GM19324 (cell line): ENCODE measurements around the gene CUEDC2.
"Not testable (repeated sequence)": the region's sequence is repeated elsewhere in the genome, so short reads cannot be mapped to it uniquely, and the experiment has no call there.

Experiments used
- ATAC-seq: cut with Tn5 transposase; IDR thresholded peaks from one replicate; pipeline ENCODE4 v1.9.1; 2021; ENCODE audit warnings: mild to moderate bottlenecking, moderate library complexity; ENCODE audit not compliant: unreplicated experiment, low FRiP score

The CUEDC2 gene

DNA sequence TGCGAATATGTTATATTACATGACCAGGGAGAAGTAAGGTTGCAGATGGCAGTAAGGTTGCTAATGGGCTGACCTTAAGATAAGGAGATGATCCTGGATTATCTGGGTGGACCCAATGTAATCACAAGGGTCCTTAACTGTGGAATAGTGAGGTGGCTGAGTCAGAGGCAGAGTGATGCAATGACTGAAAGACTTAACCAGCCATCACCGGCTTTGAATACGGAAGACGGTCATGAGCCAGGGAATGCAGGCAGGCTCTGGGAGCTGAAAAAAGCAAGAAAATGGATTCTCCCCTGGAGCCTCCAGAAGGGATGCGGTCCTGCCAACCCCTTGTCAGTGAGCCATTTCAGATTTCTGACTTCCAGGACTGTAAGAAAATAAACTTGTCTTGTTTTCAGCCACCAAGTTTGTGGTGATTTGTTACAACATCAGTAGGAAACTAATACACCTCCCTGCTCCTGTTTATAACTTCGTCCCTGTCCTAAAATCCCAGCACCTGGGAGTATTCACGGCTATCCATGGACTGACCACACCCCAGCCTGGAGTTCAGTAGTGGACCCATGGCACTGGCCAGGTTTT lies 23.6 kb upstream of the CUEDC2 start:
- ATAC-seq, result no peak

DNA sequence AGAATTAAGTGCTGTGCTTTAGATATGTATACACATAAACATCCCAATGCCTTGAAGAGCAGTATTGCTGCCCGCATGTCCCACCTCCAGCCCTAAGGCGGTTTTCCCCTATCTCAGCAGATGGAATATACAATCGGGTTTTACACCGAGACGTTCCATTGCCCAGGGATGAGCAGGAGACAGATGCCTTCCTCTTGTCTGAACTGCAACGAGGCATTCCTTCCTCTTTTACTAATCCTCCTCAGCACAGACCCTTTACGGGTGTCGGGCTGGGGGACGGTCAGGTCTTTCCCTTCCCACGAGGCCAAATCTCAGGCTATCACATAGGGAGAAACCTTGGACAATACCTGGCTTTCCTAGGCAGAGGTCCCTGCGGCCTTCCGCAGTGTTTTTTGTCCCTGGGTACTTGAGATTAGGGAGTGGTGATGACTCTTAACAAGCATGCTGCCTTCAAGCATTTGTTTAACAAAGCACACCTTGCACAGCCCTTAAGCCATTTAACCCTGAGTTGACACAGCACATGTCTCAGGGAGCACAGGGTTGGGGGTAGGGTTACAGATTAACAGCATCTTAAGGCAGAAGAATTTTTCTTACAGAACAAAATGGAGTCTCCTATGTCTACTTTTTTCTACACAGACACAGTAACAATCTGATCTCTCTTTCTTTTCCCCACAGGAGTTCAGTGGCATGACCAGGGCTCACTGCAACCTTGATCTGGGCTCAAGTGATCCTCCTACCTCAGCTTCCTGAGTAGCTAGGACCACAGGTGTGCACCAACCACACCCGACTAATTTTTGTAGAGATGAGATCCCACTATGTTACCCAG lies 22.5 kb upstream of the CUEDC2 start:
- not testable (repeated sequence) for ATAC-seq

DNA sequence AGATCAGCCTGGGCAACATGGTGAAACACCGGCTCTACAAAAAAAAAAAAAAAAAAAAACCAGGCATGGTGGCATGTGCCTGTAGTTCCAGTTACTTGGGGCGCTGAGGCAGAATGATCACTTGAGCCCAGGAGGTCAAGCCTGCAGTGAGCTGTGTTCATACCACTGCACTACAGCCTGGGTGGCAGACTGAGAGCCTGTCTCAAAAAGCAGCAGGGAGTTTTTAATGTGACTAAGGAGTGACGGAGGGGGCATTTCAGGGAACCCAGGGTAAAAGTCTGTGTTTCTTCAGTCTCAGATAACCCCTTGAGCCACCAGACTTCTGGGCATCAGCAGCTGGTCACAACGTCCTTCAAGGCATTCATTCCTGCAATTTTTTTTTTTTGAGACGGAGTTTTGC lies 21.1 kb upstream of the CUEDC2 start:
- ATAC-seq, result no peak

DNA sequence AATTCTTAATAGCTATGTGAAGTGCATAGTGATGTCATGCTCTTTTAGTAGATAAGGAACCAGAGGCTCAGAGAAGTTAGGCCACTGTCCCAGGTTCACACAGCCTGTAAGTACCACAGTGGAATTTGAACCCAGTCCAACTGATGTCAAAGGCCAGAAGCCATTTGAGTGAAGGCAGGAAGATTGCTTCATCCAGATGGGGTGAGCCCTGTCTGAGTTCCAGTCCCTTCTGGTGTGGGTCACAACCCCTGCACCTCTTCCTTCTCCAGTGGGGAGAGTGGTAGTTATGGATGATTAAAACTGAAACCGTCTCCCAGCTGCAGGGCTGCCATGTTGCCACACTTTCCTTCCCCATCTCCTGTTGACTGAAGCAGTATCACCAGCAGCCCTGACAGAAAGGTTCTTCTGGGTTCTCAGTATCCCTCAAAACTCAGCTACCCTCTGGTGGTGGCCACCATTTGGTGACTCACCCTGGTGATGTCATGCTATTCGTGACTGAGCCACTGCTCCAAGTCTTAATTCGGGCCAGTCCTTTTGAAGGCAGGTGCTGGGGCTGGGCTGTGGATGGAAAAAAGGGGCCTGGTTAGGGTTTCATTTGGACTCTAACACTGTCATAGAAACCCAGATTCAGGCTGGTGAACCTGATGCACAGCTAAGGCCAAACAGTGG lies 20.4 kb upstream of the CUEDC2 start:
- no peak for ATAC-seq

DNA sequence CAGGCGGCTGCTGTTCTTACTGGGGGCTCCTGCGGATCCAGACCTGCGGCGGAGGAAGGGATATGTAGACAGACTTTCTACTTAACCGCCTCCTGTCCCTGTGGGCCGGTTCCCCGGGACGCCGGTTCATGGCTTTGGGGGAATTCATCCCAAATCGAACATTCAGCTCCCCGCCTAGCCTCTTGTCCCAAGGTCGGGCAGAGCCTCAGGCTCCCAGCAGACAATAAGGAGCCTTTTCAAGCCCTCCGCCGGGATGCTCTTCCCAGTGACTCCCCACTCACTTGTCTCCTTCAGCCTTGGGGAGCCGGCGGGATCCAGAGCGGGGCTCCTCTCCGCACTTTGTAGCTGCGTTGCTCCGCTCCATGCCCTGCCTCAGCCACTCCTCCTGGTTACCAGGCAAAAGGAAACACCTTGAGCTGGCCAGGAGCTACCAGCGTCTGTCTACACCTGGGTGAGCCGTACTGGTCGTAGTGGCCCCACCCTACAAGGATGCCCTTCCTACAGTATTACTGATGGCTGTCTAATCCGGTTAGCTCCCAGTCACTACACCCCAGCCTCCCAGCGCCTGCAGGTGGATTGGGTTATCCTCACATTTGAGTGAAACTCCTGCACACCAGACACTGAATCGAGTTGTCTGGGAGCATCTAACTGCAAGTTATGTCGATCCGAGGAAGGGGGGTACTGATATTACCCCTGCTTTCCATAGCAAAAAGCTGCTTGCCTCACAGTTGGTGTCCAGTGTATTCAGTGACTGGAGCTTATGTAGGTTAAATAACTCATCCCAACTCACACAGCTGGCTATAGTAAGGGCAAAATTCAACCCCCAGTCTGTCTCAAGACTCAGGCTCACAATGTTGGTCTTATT lies 19.0 kb upstream of the CUEDC2 start, which contains the start of gene C10orf95:
TSS of gene C10orf95 (minus strand) at position 439 of the 865 bp plus-strand sequence. CDS start 450 bp downstream, outside the sequence.
- no peak for ATAC-seq

DNA sequence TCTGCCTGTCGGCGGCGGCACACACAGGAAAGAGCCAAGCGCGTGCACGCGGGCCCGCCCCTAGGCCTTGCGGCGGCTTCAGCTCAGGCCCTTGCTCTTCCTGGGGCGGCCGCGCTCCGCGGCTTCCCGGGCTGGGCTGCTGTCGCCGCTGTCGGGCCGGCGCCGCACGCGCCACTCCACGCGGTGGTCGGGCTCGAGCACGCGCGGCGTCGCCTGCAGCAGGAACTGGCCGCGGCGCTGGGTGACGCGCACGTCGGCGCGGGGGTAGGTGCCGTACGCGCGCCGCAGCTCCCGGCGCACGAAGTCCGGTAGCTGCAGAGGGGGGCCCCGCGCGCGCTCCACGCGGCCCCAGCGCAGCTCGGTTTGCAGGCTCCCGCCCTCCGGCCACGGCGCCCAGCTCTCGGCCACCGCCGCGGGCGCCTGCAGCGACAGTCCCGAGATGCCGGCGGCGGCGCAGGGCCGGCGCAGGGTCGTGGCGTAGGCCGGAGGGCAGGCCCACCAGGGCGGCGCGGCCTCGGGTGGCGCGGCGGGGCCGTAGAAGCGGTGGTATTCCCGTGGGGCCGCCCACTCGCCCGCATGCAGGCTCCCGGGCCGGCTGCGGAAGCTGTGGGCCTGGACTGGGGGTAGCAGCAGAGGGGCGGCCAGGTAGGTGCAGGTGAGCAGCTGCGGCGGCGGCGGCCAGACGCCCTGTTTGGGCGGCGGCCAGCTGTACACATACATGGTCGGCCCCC lies 18.2 kb upstream of the CUEDC2 start:
- peak; percentile 87 for ATAC-seq

DNA sequence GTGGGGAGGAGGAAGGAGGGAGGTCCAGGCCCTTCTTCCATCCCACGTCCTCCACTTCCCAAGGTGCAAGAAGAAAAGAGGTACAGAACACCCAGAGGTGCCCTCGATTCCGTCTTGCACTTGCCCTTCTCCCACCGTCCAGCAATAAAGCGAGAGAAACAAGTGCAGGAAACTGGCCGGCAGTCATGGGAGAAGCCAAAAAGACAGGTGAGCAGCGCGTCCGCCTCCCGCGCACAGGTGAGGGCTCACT lies 17.7 kb upstream of the CUEDC2 start:
- no peak for ATAC-seq

DNA sequence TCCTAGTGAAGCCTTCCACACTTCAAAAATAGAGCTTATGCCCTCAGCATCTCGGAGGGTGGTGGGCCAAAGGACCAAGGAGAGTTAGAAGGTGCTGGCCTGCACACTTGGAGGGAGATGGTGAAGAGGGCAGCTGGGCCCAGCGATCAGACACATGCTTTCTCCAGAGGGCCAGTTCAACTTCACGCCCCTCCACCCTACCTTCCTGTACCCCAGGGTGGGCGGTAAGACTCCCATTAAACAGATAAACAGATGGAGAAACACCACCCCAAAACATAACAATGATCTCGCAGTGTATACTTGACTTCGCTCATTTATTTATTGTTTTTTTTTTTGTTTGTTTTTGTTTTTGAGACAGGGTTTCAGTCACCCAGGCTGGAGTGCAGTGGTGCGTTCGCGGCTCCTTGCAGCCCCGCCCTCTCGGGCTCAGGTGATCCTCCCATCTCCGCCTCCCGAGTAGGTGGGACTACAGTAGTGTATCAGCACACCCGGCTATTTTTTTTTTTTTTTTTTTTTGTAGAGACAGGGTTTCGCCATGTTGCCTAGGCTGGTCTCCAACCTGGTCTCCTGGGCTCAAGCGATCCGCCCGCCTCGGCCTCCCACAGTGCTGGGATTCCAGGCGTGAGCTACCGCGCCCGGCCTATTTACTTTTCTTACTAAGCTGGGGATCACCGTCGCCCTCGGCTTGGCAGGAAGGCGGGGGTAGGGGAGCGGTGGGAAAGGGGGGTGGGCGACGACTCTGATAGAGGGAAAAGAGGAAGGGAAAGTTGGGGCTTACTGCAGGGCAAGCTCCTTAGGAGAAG lies 17.1 kb upstream of the CUEDC2 start:
- peak; percentile 28 for ATAC-seq

DNA sequence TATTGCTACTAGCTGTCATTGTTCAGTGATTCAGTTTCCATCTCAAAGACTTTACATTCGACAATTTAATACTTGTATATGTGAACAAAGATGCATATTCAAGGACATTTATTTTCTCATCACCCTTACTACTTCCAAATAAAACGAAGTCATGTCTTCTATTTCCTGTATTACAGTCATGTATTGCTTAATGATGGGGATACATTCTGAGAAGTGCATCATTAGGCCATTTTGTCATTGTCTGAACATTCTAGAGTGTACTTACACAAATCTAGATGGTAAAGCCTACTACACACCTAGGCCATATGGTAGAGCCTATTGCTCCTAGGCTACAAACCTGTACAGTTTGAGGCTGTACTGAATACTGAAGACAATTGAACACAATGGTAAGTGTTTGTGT lies 12.5 kb upstream of the CUEDC2 start:
- ATAC-seq, result no peak

DNA sequence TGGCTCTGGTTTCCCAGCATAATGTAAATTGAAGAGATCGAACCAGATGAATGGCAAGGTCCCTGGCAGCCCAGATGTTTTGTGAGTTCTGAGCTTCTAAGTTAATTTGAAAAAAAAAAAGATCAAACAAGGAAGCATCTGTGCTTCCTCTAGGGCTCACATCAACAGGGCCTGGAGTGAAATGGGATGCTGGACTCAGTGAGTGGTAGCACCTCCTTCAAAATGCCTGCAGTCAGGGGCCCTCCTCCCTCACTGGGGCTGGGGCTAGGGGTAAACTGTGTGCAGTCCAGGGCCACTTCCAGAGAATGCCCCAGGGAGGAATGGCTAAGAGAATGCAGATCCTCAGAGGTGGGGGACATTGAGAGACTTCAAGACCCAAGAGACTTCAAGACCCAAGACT lies 6.0 kb upstream of the CUEDC2 start:
- ATAC-seq, result no peak

DNA sequence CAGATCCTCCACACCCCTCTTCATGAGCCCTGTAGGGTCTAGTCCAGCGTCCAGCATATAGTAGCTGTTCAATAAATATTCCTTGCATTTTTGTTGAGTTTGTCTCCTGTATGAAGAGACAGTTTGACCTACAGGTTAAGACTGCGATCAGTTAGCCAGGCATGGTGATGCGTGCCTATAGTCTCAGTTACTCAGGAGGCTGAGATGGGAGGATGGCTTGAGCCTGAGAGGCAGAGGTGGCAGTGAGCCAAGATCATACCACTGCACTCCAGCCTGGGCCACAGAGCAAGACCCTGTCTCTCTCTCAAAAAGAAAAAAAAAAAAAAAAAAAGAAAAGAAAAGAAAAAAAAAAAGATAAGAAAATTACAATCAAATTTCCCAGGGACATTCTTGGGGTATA lies 5.1 kb upstream of the CUEDC2 start:
- ATAC-seq, result no peak

DNA sequence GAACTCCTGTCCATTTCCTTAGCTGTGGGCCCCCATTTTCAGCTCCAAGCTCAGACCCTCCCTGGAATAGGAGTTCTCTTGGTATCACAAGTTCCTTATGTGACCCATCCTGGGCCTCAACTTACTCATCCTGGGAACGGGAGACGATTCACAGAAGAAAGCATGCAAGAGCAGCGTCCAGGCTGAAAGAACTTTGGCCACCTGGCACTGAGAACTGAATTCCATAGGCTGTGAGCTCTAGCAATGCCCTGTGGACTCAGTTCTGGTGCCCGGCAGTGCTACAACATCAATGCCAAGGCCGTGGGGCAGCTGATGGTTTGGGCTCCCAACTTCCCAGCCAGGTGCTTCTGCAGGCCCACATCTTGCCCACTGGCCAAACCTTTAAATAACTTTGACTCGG lies 3.9 kb upstream of the CUEDC2 start:
- no peak for ATAC-seq

DNA sequence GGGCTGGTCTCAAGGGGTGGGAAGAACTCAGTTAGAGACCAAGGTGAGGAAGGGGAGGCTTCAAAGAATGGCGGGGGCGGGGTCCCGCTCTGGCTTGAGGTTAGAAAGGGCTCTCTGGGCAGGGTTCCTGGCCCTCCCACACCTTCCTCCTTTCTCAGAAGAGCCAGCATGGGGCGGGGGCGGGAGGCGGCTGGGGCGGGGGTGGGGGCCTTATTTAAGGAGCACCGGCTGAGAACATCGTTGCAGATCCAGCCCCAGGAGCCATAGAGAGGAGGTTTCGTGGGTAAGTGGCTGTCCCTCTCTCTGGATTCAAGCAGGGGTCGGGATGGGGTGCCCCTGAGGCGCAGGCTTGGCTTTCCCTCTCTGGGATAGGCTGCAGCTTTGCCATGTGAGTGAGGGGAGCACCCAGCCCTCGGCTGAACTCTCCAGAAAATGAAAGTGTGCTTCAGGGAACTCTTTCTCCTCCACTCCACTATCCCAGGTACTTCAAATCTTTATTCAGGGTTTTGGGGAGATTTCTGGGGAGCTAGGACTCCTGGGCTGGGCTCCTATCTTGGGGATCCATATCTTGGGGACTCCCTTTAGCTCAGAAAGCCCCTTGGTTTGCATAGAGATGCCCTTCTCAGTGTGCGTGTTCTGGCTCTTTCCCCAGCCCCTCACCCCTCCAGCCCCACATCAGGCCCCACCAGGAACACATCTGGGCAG lies 3.3 kb upstream of the CUEDC2 start:
- no peak for ATAC-seq

DNA sequence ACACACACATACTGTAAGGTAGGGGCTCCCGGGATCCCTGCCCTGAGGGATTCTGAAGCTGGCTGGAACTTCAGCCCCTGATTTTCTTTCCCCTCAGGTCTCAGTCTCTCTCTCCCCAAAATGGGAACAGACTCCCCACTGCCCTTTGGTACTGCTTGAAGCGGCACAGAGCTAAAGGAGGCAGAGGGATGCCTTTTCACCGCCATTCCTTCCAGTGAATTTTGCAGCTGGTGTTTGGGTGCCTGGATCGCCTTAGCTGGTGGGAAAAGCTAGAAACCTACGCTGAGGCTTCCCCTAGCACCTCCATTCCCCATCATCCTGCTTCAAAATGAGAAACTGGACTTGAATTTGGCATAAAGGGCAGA lies 2.7 kb upstream of the CUEDC2 start:
- ATAC-seq, result no peak

DNA sequence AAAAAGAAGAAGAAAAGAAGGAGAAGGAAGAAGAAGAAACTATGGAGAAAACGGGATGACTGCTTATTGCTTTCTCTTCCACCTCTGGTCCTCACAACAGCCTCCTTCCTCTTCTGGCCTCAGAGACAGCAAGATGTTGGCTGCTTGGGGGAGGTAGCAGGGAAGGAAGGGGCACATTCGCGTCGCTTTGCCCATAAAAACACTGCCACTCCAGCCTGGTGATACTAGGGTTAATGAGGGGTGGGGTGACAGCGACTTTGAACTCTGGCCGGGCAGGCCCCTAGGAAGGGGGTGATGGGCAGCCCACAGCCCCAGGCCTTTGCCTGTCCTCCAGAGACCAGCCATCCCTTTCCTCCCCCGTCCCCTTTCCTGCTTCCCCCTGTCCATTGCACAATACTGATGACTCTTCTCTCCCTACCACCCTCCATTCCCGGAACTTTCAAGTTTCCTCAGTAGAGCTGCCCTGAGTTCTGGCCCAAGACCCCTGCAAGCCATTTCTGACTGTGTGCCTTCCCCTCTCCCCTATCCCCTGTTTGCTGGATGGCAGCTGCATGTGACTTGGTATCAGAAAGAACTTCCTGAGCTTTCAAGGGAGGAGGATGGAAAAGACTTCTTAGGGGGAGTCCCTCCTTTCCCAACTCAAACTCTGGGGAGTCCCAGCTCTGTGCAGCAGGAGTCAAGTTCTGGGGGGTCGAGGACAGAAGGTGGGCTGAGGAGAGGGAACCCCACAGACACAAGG lies 2.2 kb upstream of the CUEDC2 start:
- no peak for ATAC-seq

DNA sequence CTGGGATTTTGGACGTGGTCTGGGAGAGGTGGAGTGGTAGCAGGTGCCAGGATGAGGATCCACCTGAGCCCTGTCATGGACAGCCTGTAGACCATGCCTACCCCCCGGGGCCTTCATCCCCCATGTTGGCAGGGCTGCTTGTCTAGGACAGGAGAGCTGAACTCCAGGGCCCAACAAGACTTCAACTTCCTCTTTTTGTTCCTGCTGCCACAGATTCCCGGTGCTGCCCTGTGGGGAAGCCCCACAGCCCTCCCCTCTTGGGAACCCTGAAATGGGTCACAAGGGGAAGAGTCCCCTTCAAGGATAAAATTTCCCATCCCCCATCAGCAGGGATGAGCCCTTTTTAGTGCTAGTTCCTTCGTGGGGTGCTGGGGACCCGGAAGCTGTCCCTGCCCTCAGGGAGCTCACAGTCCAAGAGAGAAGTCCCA lies 1.3 kb upstream of the CUEDC2 start:
- ATAC-seq, result no peak

DNA sequence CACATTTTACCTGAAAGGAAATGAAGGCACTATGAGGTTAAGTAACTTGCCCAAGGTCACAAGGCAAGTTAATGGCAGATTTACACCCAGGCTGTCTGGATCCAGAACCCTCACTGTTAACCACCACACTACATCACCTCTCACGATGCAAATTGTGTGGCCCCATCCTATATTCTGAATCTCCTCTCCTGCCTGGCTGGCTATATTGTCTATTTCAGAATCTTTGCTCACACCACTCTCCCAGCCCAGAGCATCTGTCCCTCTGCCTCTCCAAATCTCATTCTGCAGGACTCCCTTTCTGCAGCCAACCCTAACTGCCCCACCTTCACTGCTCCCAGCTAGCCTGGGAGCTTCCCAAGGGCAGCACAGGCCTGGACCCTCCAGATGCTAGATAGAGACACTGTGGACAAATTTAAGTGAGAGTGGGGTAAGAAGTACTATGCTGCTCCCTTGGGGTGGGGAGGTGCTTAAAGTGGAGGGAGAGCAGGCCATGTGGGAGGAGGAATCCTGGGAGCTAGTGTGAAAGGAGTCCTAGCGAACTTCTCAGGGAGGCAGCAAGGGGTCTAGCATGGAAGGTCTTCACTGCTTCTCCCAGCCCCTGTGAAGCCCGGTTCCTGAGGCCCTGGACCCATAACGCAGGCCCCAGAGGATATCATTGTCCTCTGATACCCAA lies 786 bp downstream of the CUEDC2 start:
- no peak for ATAC-seq

DNA sequence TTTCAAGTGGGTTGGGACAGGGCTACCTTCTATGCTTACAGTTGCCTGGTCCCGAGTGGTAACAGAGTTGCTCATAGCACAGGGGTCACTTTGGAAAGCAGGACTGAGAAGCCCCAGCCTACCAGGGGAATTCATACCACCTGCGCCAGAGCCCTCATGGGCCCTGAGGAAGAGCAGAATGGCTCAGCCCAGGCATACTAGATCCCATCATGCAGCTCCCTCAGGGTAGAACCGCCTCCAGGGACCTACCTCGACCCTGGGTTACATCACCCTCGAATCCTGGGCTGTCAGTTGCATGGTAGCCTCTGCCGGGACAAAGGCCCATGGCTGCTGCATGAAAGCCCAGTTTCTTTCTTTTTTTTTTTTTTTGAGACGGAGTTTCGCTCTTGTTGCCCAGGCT lies 2.9 kb downstream of the CUEDC2 start:
- ATAC-seq, result no peak
